Endothelial cell (in vitro differentiated cells): ENCODE measurements around the gene SIL1. TPM values are rescaled to one million over a fixed set of nuclear protein-coding genes. Genes with fewer than 3 reads are reported as not detected.
"Not testable (repeated sequence)": the region's sequence is repeated elsewhere in the genome, so short reads cannot be mapped to it uniquely, and the experiment has no call there.

Experiments
- DNase-seq: peaks from one replicate; pipeline ENCODE4 v3.0.0; 2021; ENCODE audit warnings: low spot score
- H3K27ac Mint-ChIP-seq: one replicate; pipeline ENCODE4 v1.8.0; 2021; ENCODE audit warnings: mixed read lengths, inconsistent platforms; ENCODE audit not compliant: unreplicated experiment
- H3K27me3 Mint-ChIP-seq: one replicate; pipeline ENCODE4 v1.8.0; 2021; ENCODE audit warnings: mild to moderate bottlenecking, moderate library complexity, mixed read lengths, inconsistent platforms; ENCODE audit not compliant: unreplicated experiment
- H3K36me3 Mint-ChIP-seq: one replicate; pipeline ENCODE4 v1.8.0; 2021; ENCODE audit warnings: mild to moderate bottlenecking, low read depth, mixed read lengths, inconsistent platforms; ENCODE audit not compliant: unreplicated experiment
- H3K4me1 Mint-ChIP-seq: one replicate; pipeline ENCODE4 v1.8.0; 2021; ENCODE audit warnings: mild to moderate bottlenecking, mixed read lengths, inconsistent platforms; ENCODE audit not compliant: unreplicated experiment
- H3K4me3 Mint-ChIP-seq: one replicate; pipeline ENCODE4 v1.8.0; 2021; ENCODE audit warnings: mild to moderate bottlenecking, mixed read lengths, inconsistent platforms; ENCODE audit not compliant: unreplicated experiment
- H3K9me3 Mint-ChIP-seq: one replicate; pipeline ENCODE4 v1.8.0; 2021; ENCODE audit warnings: mixed read lengths, inconsistent platforms; ENCODE audit not compliant: unreplicated experiment
- total RNA-seq: library from RNA; stranded (reverse); fragmentation: NEBNext Ultra II Directional; extraction: Animal tissue kit (Norgen Biotek cat#: 25700); gene quantifications from one replicate; pipeline ENCODE4 v1.2.1, GENCODE V29; 2021; ENCODE audit not compliant: unreplicated experiment
- TF ChIP-seq, protein P1 (sequence below): fragments of 200-600 bp; sonication (generic); IDR thresholded peaks from one replicate; pipeline ENCODE4 v1.5.0; 2021; ENCODE audit warnings: antibody characterized with exemption; ENCODE audit not compliant: unreplicated experiment

Gene SIL1
- total RNA-seq, 1 donor from 2014 or later = 35.6 TPM

DNA sequence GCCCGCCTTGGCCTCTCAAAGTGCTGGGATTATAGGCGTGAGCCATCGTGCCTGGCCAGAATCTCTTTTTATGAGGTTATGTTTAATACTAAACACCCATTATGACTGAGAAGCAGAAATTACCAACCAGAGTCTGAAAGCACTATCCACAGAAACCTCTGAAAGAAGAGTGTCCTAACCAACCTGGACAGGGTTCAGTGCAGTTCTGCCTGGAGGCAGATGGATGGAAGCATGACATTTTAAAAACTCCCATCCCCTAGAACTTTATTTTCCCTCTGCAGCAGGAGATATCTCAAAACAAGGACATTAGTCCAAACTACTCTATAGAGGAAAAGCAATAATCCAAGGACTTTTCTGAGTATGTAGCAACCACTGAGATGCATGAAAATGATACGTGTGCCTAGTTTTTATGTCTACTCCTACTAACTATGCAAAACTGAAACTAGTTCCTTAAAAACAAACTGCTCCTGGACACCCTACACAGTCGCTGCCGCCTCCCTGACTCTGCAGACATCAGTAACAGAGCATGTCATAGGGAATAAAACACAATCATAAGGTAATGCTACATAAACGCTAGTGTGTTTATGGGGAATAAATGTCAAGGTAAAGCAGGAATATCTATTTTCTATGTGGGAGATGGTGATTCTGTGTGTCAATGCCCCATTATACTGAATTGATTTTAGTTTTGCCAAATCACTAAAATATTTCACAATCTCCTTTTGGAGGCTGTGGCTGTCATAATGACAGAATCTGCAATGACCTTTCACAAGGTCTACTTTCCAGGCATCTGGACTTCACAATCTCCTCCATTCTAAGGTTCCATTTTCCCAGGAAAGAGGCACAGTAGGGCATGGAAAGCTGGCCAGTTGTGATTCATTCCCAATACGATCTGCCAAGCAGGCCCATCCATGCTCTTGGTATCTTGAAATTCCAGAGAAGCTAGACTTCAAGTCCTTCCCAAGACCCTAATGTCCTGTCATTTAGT is 122.8 kb downstream of the SIL1 start:
- H3K4me3 Mint-ChIP-seq = no peak overlapping the region
- no peak overlapping the region for H3K27ac Mint-ChIP-seq
- no peaks in the 10 kb centered on the region for H3K36me3 Mint-ChIP-seq
- no peak for DNase-seq
- TF ChIP-seq, protein P1, sequence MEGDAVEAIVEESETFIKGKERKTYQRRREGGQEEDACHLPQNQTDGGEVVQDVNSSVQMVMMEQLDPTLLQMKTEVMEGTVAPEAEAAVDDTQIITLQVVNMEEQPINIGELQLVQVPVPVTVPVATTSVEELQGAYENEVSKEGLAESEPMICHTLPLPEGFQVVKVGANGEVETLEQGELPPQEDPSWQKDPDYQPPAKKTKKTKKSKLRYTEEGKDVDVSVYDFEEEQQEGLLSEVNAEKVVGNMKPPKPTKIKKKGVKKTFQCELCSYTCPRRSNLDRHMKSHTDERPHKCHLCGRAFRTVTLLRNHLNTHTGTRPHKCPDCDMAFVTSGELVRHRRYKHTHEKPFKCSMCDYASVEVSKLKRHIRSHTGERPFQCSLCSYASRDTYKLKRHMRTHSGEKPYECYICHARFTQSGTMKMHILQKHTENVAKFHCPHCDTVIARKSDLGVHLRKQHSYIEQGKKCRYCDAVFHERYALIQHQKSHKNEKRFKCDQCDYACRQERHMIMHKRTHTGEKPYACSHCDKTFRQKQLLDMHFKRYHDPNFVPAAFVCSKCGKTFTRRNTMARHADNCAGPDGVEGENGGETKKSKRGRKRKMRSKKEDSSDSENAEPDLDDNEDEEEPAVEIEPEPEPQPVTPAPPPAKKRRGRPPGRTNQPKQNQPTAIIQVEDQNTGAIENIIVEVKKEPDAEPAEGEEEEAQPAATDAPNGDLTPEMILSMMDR = no peak
- H3K9me3 Mint-ChIP-seq = no peaks in the 10 kb centered on the region
- H3K4me1 Mint-ChIP-seq = no peaks in the 10 kb centered on the region
- H3K27me3 Mint-ChIP-seq = no peaks in the 10 kb centered on the region

DNA sequence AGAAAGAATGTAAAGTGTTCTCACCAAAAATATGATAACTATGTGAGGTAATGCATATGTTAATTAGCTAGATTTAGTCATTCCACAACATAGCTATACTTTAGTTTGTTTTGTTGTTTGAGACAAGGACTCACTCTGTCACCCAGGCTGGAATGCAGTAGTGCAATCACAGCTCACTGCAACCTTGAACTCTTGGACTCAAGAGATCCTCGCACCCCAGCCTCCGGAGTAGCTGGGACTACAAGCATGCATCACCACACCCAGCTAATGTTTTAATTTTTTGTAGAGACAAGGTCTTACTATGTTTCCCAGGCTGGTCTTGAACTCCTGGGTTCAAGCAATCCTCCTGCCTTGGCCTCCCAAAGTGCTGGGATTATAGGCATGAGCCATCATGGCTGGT is 124.2 kb downstream of the SIL1 start:
- DNase-seq, H3K27me3 Mint-ChIP-seq, H3K9me3 Mint-ChIP-seq, H3K4me3 Mint-ChIP-seq, H3K36me3 Mint-ChIP-seq, H3K4me1 Mint-ChIP-seq, H3K27ac Mint-ChIP-seq: not testable (repeated sequence)

DNA sequence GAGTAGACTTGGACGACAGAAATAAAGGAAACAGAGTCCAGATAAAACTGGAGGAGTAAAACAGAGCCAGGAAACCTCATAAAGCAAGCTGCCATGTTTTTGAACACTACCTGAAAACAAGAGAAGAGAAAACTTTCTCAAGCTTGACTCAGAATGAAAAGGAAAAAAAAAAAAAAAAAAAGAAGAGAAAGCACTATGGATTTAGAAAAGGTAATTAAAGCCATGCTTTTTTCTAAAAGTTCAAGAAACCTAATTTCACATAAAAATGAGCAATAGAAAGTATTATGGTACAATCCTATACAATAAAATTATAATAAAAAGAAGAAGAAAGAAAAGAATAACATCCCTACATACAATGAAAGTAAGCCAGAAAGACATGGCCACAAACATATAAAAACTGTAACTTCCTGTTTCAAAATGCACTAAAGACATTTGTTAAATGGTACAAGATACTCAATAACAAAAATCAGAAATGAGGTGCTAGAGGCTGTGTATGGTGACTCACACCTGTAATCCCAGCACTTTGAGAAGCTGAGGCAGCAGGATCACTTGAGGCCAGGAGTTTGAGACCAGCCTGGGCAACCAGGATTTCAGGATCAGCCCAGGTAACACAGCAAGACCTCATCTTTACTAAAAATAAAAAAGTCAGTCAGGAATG is 129.5 kb downstream of the SIL1 start:
- TF ChIP-seq, protein P1 = no peak
- no peaks in the 10 kb centered on the region for H3K9me3 Mint-ChIP-seq
- peaks cover 5% of the 10 kb centered on the region for H3K27me3 Mint-ChIP-seq
- H3K27ac Mint-ChIP-seq = no peak overlapping the region
- no peak for DNase-seq
- peaks cover 3% of the 10 kb centered on the region for H3K4me1 Mint-ChIP-seq
- H3K4me3 Mint-ChIP-seq = no peak overlapping the region
- H3K36me3 Mint-ChIP-seq = no peaks in the 10 kb centered on the region

DNA sequence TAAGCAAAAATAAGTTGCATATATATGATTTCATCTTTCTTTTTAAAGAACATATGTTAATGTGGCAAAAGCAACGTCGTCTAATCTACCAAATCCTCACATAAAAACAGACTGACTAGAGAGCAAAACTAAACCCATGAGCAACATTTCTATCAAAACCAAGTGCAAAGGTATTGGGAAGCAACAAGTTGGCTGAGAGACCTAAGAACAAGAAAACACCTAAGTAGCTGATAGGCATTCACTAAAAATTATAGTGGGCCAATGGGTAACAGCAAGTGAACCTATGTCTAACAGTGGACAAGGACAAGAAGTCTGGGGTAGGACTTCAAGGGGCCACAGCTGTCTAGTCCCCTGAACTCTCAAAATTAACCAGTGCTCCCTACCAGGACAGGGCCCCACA is 130.1 kb downstream of the SIL1 start:
- DNase-seq = no peak
- no peaks in the 10 kb centered on the region for H3K9me3 Mint-ChIP-seq
- H3K36me3 Mint-ChIP-seq = no peaks in the 10 kb centered on the region
- H3K4me3 Mint-ChIP-seq = no peak overlapping the region
- H3K27ac Mint-ChIP-seq = no peak overlapping the region
- peaks cover 5% of the 10 kb centered on the region for H3K27me3 Mint-ChIP-seq
- TF ChIP-seq, protein P1 = no peak
- H3K4me1 Mint-ChIP-seq = peaks cover 3% of the 10 kb centered on the region

DNA sequence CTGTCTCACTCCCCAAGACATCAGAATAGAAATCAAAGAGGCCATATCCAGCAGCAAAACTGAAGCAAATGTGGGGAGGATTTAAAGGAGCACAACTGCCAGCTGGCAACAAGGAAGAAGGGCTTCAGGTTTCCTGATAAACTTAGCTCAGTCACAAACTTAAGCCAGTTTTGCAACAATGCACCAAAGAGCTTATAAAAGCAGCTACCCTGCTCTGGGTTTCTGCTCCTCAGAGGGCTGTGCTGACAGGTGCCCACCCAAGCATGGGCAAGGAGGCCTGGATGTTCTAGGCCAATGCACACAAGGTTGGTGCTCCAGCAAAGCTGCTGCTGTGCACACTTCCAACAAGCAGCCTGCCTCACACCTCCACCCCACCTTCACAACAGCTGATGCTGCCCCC is 132.9 kb downstream of the SIL1 start:
- Mint-ChIP-seq H3K9me3 (no peaks in the 10 kb centered on the region), H3K27ac (no peak overlapping the region), H3K4me1 (peaks cover 18% of the 10 kb centered on the region), H3K27me3 (peaks cover 5% of the 10 kb centered on the region), H3K36me3 (no peaks in the 10 kb centered on the region), H3K4me3 (no peak overlapping the region)
- no peak for DNase-seq
- TF ChIP-seq, protein P1 = no peak
